GM10266 (cell line): ENCODE measurements around the gene FYN.
"Not testable (repeated sequence)": the region's sequence is repeated elsewhere in the genome, so short reads cannot be mapped to it uniquely, and the experiment has no call there.

Source experiments
- DNase-seq: peaks from one replicate; pipeline ENCODE4 v3.0.0; 2012; ENCODE audit errors: extremely low spot score
- CTCF ChIP-seq: IDR thresholded peaks from 2 replicates; pipeline ENCODE4 v1.5.1; 2012; ENCODE audit warnings: mild to moderate bottlenecking, low read depth; ENCODE audit not compliant: control insufficient read depth, insufficient read depth; ENCODE audit errors: missing control alignments

The FYN gene

GRCh38 chr6:111841822-111842221 is 31.4 kb downstream of the FYN start:
- no peak for TF ChIP-seq CTCF
- DNase-seq = no peak

GRCh38 chr6:111840803-111841202 is 32.4 kb downstream of the FYN start:
- no peak for TF ChIP-seq CTCF
- no peak for DNase-seq

GRCh38 chr6:111838749-111839484 is 34.3 kb downstream of the FYN start:
- DNase-seq = no peak
- no peak for TF ChIP-seq CTCF

GRCh38 chr6:111837641-111838500 is 35.4 kb downstream of the FYN start:
- DNase-seq = peak; percentile 26
- no peak for TF ChIP-seq CTCF

GRCh38 chr6:111837007-111837406 is 36.2 kb downstream of the FYN start:
- no peak for TF ChIP-seq CTCF

DNA sequence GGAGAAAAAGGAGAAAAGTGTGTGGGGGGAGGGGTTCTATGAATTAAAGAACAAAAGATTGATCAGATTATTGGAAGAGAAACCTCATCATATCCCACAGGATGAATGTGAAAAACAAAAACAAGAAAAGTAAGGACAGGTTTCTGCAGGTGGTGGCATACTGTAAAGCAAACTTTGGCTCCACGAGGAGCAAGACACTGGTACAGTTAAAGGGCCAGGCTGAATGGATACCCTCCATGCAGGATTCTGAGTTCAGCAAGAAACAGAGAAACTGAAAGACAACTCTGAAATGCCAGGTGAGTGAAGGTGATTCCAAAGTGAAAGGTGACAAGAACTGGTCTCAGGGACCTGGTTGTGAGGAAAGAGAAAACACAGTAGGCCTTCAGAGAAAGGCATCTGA is 37.4 kb downstream of the FYN start:
- no peak for DNase-seq
- no peak for TF ChIP-seq CTCF

More at GRCh38 chr6:111837007-111837406, 36.2 kb downstream of the FYN start:
- DNase-seq = no peak

- not testable (repeated sequence) for DNase-seq
Measured at GRCh38 chr6:111835398-111835797, 37.9 kb downstream of the FYN start.
